Hepatocyte (in vitro differentiated cells): ENCODE results near the gene KRTAP2-4.
"Not testable (repeated sequence)": the region's sequence is repeated elsewhere in the genome, so short reads cannot be mapped to it uniquely, and the experiment has no call there.

Experiments
- EZH2phosphoT487 ChIP-seq: fragments of 200-600 bp; sonication (generic); IDR thresholded peaks from one replicate; pipeline ENCODE4 v1.6.1; 2018; ENCODE audit warnings: antibody characterized with exemption, mild to moderate bottlenecking, low read depth, moderate library complexity; ENCODE audit not compliant: unreplicated experiment, severe bottlenecking
- TF ChIP-seq, protein P1 (sequence below): fragments of 200-600 bp; sonication (generic); IDR thresholded peaks from 2 replicates; pipeline ENCODE4 v1.5.1; 2016; ENCODE audit warnings: antibody characterized with exemption, mild to moderate bottlenecking; ENCODE audit not compliant: poor library complexity

DNA sequence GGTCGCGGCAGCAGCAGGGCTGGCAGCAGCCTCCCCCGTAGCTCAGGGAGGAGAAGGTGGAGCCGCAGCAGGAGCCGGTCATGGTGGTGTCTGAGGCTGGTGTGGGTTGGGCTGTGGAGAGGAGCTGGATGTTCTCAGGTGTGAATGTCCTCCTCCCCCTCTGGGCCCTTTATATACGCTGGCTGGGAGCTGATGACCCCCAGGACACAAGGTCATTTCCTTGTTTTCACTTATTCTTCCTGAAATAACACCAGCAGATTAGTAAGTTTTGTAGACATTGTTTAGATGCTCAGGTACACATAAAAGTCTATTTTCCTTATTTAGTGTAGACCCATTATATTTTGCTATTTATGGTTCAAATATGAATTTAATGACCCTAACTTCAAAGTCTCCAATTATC is 10.5 kb downstream of the KRTAP2-4 start, which contains the start of gene KRTAP2-2:
- TF ChIP-seq EZH2phosphoT487 = not testable (repeated sequence)
- TF ChIP-seq, protein P1, sequence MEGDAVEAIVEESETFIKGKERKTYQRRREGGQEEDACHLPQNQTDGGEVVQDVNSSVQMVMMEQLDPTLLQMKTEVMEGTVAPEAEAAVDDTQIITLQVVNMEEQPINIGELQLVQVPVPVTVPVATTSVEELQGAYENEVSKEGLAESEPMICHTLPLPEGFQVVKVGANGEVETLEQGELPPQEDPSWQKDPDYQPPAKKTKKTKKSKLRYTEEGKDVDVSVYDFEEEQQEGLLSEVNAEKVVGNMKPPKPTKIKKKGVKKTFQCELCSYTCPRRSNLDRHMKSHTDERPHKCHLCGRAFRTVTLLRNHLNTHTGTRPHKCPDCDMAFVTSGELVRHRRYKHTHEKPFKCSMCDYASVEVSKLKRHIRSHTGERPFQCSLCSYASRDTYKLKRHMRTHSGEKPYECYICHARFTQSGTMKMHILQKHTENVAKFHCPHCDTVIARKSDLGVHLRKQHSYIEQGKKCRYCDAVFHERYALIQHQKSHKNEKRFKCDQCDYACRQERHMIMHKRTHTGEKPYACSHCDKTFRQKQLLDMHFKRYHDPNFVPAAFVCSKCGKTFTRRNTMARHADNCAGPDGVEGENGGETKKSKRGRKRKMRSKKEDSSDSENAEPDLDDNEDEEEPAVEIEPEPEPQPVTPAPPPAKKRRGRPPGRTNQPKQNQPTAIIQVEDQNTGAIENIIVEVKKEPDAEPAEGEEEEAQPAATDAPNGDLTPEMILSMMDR = not testable (repeated sequence)
